HAP-1 (cell line): ENCODE data around the gene ACER1.

Experiments
- DNase-seq, 2 experiments: peaks; one replicate each; pipeline ENCODE4 v3.0.0-alpha.2; 2016 to 2020; ENCODE audit warnings: low spot score in 2 of 2
- H3K27me3 ChIP-seq: fragments of 250-450 bp; sonication (Bioruptor Pico); 2 replicates; pipeline ENCODE4 v1.5.1; 2020; ENCODE audit warnings: low read depth, mild to moderate bottlenecking, moderate library complexity
- H3K36me3 ChIP-seq: fragments of 250-450 bp; sonication (Bioruptor Pico); replicated peaks from 2 replicates; pipeline ENCODE4 v1.5.1; 2020; ENCODE audit warnings: mild to moderate bottlenecking
- H3K4me1 ChIP-seq: fragments of 250-450 bp; sonication (Bioruptor Pico); 2 replicates; pipeline ENCODE4 v1.5.1; 2020; ENCODE audit warnings: mild to moderate bottlenecking
- H3K4me3 ChIP-seq: fragments of 250-450 bp; sonication (Bioruptor Pico); 2 replicates; pipeline ENCODE4 v1.5.1; 2020; ENCODE audit warnings: mild to moderate bottlenecking, moderate library complexity
- H3K9me3 ChIP-seq: fragments of 250-450 bp; sonication (Bioruptor Pico); 2 replicates; pipeline ENCODE4 v1.5.1; 2020; ENCODE audit warnings: mild to moderate bottlenecking, moderate library complexity
- in situ Hi-C: fragments of 300-500 bp; cut with MboI; formaldehyde crosslinking; loops from 3 replicates; pipeline ENCODE4 v1.14.3; 2020; ENCODE audit warnings: low sequenced_read_pairs, inconsistent platforms, mixed read lengths

ACER1 gene

GRCh38 chr19:6273701-6274601 is 59.5 kb downstream of the ACER1 start:
- H3K4me1 ChIP-seq, result peaks cover 26% of the 10 kb centered on the region
- peaks cover 22% of the 10 kb centered on the region for H3K36me3 ChIP-seq
- H3K4me3 ChIP-seq, result peak overlapping the region; percentile 9
- H3K27me3 ChIP-seq, result no peaks in the 10 kb centered on the region
- DNase-seq, result peak; percentile 36 to 62
- in situ Hi-C loops, result no loop called here
- H3K9me3 ChIP-seq, result no peaks in the 10 kb centered on the region

GRCh38 chr19:6272913-6273600 is 60.4 kb downstream of the ACER1 start:
- Histone ChIP-seq H3K4me3 (no peak overlapping the region), H3K4me1 (peaks cover 23% of the 10 kb centered on the region), H3K9me3 (no peaks in the 10 kb centered on the region), H3K36me3 (peaks cover 22% of the 10 kb centered on the region), H3K27me3 (no peaks in the 10 kb centered on the region)
- peak in 1 of 2 experiments; percentile 44 for DNase-seq
- in situ Hi-C loops, result no loop called here

GRCh38 chr19:6272411-6272791 is 61.0 kb downstream of the ACER1 start:
- DNase-seq, result no peak
- Histone ChIP-seq H3K27me3 (no peaks in the 10 kb centered on the region), H3K9me3 (no peaks in the 10 kb centered on the region), H3K4me3 (no peak overlapping the region), H3K4me1 (peaks cover 21% of the 10 kb centered on the region), H3K36me3 (peaks cover 21% of the 10 kb centered on the region)
- in situ Hi-C loops, result no loop called here

GRCh38 chr19:6271721-6272410 is 61.5 kb downstream of the ACER1 start:
- no peaks in the 10 kb centered on the region for H3K27me3 ChIP-seq
- peaks cover 20% of the 10 kb centered on the region for H3K36me3 ChIP-seq
- no peak for DNase-seq
- H3K9me3 ChIP-seq, result no peaks in the 10 kb centered on the region
- no peak overlapping the region for H3K4me3 ChIP-seq
- in situ Hi-C loops, result no loop called here
- H3K4me1 ChIP-seq, result peaks cover 21% of the 10 kb centered on the region

- in situ Hi-C loops, result no loop called here
- Histone ChIP-seq H3K9me3 (no peaks in the 10 kb centered on the region), H3K27me3 (no peaks in the 10 kb centered on the region), H3K36me3 (peaks cover 24% of the 10 kb centered on the region), H3K4me1 (peaks cover 21% of the 10 kb centered on the region), H3K4me3 (no peak overlapping the region)
- DNase-seq, result no peak
Observed at GRCh38 chr19:6271251-6271650, 62.2 kb downstream of the ACER1 start.

GRCh38 chr19:6270822-6271221 is 62.6 kb downstream of the ACER1 start:
- H3K36me3 ChIP-seq, result peaks cover 24% of the 10 kb centered on the region
- H3K27me3 ChIP-seq, result no peaks in the 10 kb centered on the region
- peaks cover 21% of the 10 kb centered on the region for H3K4me1 ChIP-seq
- in situ Hi-C loops, result no loop called here
- no peak for DNase-seq
- no peak overlapping the region for H3K4me3 ChIP-seq
- no peaks in the 10 kb centered on the region for H3K9me3 ChIP-seq

- Histone ChIP-seq H3K27me3 (no peaks in the 10 kb centered on the region), H3K4me1 (peaks cover 21% of the 10 kb centered on the region), H3K4me3 (no peak overlapping the region), H3K36me3 (peaks cover 27% of the 10 kb centered on the region), H3K9me3 (no peaks in the 10 kb centered on the region)
- DNase-seq, result no peak
- in situ Hi-C loops, result no loop called here
Observed at GRCh38 chr19:6270076-6270745, 63.2 kb downstream of the ACER1 start.

- DNase-seq, result no peak
- in situ Hi-C loops, result no loop called here
- H3K4me3 ChIP-seq, result no peak overlapping the region
- H3K9me3 ChIP-seq, result no peaks in the 10 kb centered on the region
- no peaks in the 10 kb centered on the region for H3K27me3 ChIP-seq
- peaks cover 28% of the 10 kb centered on the region for H3K36me3 ChIP-seq
- H3K4me1 ChIP-seq, result peaks cover 15% of the 10 kb centered on the region
Observed at GRCh38 chr19:6269101-6269886, 64.1 kb downstream of the ACER1 start.

GRCh38 chr19:6268382-6268771 is 65.0 kb downstream of the ACER1 start:
- no peak overlapping the region for H3K4me3 ChIP-seq
- DNase-seq, result no peak
- peaks cover 30% of the 10 kb centered on the region for H3K36me3 ChIP-seq
- H3K27me3 ChIP-seq, result no peaks in the 10 kb centered on the region
- peaks cover 6% of the 10 kb centered on the region for H3K4me1 ChIP-seq
- no peaks in the 10 kb centered on the region for H3K9me3 ChIP-seq
- in situ Hi-C loops, result no loop called here

- DNase-seq, result no peak
- Histone ChIP-seq H3K9me3 (no peaks in the 10 kb centered on the region), H3K36me3 (peaks cover 34% of the 10 kb centered on the region), H3K27me3 (no peaks in the 10 kb centered on the region), H3K4me3 (no peak overlapping the region), H3K4me1 (no peaks in the 10 kb centered on the region; the same call in 1 of the 2 replicates)
- in situ Hi-C loops, result no loop called here
Observed at GRCh38 chr19:6267552-6268381, 65.6 kb downstream of the ACER1 start.

GRCh38 chr19:6264803-6265202 is 68.6 kb downstream of the ACER1 start:
- in situ Hi-C loops, result no loop called here
- DNase-seq, result no peak
- peaks cover 49% of the 10 kb centered on the region for H3K36me3 ChIP-seq
- H3K9me3 ChIP-seq, result no peaks in the 10 kb centered on the region
- H3K4me3 ChIP-seq, result no peak overlapping the region
- no peaks in the 10 kb centered on the region for H3K4me1 ChIP-seq
- H3K27me3 ChIP-seq, result no peaks in the 10 kb centered on the region

- no peaks in the 10 kb centered on the region for H3K4me1 ChIP-seq
- no peaks in the 10 kb centered on the region for H3K9me3 ChIP-seq
- DNase-seq, result no peak
- H3K4me3 ChIP-seq, result no peak overlapping the region
- H3K27me3 ChIP-seq, result no peaks in the 10 kb centered on the region
- H3K36me3 ChIP-seq, result peaks cover 48% of the 10 kb centered on the region
- in situ Hi-C loops, result no loop called here
Observed at GRCh38 chr19:6263735-6264444, 69.5 kb downstream of the ACER1 start.
